NCI-H82 treated with DMSO at 0.1 percent for 48 hours (cell line): ENCODE measurements around the gene BCAS1.

ENCODE experiments used
- DNase-seq: peaks from one replicate; lab custom pipeline; 2025; ENCODE audit not compliant: unreplicated experiment; lab: John Stamatoyannopoulos, UW

BCAS1 gene

GRCh38 chr20:54103067-54103761, 32.8 kb upstream of the BCAS1 start:
- DNase-seq, result no peak

DNA sequence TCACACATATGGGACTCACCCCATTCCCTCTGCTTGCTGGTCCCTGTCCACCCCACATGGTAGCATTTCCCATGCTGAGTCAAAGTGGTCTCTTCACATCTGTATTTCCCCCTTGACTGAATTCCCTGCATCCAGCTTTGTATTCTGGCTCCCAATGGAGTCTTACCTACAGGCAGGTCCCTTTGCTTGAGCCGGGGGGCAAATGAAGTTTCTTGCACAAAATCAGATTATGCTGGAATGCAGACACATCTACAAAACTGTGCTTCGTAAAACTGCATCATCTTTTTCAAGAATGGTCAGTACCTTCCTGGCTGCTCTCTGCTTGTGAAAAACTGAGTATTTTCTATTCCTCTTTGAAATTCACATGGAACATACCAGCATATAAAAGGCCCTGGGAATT, 32.1 kb upstream of the BCAS1 start:
- no peak for DNase-seq

GRCh38 chr20:54100563-54100962, 30.2 kb upstream of the BCAS1 start:
- no peak for DNase-seq

GRCh38 chr20:54099894-54100293, 29.5 kb upstream of the BCAS1 start:
- DNase-seq, result no peak

- DNase-seq, result no peak
Measured at GRCh38 chr20:54098047-54098446, 27.7 kb upstream of the BCAS1 start.

DNA sequence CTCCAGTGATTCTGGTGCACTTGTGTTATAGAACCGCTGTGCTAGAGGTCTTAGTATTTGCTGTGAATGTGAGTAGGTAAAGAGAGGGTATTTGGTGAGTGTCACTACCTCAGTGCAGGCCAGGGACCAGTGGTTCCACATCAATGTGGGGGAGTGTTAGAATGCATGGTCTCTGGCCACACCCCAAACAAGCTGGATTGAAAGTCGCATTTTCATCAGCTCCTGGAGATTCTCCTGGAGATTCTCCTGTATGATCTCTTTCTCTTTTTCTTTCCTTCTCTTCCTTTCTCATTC, 26.8 kb upstream of the BCAS1 start:
- no peak for DNase-seq

- no peak for DNase-seq
Measured at GRCh38 chr20:54095824-54096223, 25.4 kb upstream of the BCAS1 start.

GRCh38 chr20:54094268-54094580, 23.8 kb upstream of the BCAS1 start:
- DNase-seq, result no peak

- DNase-seq, result no peak
Measured at GRCh38 chr20:54093423-54094267, 23.3 kb upstream of the BCAS1 start.

- DNase-seq, result no peak
Measured at GRCh38 chr20:54092021-54092420, 21.6 kb upstream of the BCAS1 start.

- no peak for DNase-seq
Measured at GRCh38 chr20:54091120-54091480, 20.7 kb upstream of the BCAS1 start.

GRCh38 chr20:54090230-54091119, 20.1 kb upstream of the BCAS1 start:
- DNase-seq, result no peak

DNA sequence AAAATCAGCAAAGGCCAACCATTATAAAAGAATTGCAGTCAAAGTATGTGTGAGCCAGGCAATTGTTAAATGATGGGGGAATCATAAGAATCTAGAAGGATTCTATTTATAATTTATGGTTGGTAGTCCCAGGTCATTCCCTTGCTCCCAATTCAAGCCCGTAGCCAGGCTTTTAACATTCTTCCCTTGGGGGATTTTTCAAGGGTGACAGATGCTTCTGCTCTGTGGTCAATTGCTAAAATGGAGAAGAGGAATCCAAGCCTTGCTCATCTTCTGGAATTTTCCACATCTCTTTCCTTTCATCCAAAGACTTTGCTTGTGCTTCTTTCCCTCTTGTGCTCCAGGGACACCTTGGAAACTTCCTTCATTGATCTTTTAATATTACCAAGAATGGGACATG, 18.0 kb upstream of the BCAS1 start:
- DNase-seq, result no peak

DNA sequence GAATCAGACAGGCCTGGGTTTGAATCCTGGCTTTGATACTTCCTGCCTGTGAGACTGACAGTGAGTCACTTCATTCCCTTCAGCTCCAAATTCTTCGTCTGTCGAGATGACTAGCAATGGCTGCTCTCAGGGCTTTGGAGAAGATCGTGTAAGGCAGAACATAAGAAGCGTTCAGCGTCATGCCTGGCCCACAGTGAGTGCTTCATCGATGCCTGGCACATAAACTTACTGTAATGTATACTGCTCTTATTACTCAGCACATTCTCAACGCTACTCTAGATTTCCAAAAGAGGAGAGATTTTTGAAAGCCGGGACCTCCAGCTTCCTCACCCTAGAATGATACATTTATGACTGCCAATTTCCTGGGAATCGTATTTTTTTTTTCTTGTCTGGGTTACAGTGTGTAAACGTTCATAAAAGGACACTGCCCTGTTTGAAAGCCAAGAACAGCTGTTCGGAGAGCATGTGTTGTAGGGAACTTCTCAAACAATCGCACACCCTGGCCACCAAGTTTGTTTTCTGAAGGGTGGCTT, 16.2 kb upstream of the BCAS1 start:
- no peak for DNase-seq

- DNase-seq, result no peak
Measured at GRCh38 chr20:54085910-54086309, 15.5 kb upstream of the BCAS1 start.

- DNase-seq, result no peak
Measured at GRCh38 chr20:54085425-54085824, 15.0 kb upstream of the BCAS1 start.

DNA sequence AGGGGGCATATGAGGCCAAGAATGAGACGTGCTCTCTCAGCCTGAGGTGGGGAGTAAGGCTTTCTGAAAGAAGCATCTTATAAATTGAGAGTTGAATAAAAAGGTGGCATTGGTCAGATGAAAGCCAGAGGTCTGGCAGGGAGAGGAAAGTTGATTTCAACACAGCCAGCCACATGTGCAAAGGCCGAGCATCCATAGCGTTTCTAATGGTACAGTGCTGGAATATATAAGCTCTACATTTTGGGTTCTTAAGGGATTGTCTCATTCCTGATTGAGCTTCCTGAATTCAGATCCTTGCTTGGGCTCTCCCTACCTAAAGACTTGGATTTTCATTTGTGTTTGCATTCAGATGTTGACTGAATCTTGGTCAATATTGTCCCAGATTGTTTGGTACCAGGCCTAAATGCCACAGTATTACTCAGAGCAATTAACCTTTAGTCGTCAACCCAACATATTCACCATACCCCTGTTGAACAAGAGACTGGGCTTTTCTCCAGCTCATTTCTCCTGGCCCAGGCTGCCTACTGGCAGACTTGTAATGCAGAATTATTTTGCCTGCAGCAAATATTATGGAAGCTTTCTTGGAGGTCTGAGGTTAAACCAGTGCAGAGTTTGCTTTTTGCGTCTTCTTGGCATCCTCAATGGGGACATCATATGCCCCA, 14.5 kb upstream of the BCAS1 start:
- DNase-seq, result no peak

GRCh38 chr20:54084193-54084592, 13.8 kb upstream of the BCAS1 start:
- no peak for DNase-seq

- no peak for DNase-seq
Measured at GRCh38 chr20:54083459-54083858, 13.1 kb upstream of the BCAS1 start.

- no peak for DNase-seq
Measured at GRCh38 chr20:54082100-54082499, 11.7 kb upstream of the BCAS1 start.

DNA sequence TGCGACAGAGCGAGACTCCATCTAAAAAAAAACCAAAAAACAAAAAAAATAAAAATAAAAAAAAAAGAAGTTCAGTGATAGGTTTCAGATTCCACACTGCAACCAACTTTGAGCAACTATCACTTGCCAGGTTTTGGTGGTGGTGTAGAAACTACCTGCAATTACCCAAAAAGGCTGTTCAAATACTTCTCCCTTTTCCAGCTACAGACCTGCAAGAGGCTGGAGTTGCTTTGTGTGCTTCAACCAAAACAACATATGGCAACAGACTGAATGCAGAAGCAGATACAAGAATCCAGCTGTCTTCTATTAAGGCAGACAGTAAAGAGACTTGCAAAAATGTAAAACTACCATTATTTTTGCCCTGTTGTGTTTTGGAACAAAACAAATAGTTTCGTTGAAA, 9.3 kb upstream of the BCAS1 start:
- DNase-seq, result peak; percentile 57
